ENCODE data around the gene KCNE2.

- no peak for TF ChIP-seq EZH2 (IDR thresholded peaks at IDR 0.05; ENCODE audit: low read length)
- no peak for TF ChIP-seq CTCF (optimal IDR thresholded peaks at IDR 0.05 in 1 of 3, IDR thresholded peaks at IDR 0.05 in 1 of 3, conservative IDR thresholded peaks at IDR 0.05 in 1 of 3; ENCODE audit: extremely low read depth in 1 of 3, insufficient read depth in 2 of 3, low read length in 3 of 3)
Measured at GRCh38 chr21:34353182-34353581, 10.6 kb upstream of the KCNE2 start.

All from keratinocyte (primary cell).